ENCODE measurements around the gene KATNA1. TPM values are rescaled to one million over a fixed set of nuclear protein-coding genes. Genes with fewer than 3 reads are reported as not detected.
"Not testable (repeated sequence)": the region's sequence is repeated elsewhere in the genome, so short reads cannot be mapped to it uniquely, and the experiment has no call there.

Gene KATNA1
- total and polyA plus RNA-seq, 7 donors, result 9.0 to 22.5 (median 17.5) TPM

GRCh38 chr6:149686230-149686629 lies 37.7 kb upstream of the KATNA1 start:
- Histone ChIP-seq H3K27ac (no peak overlapping the region), H3K9me3 (no peaks in the 10 kb centered on the region), H3K36me3 (peaks cover 0 to 52% (median 9%) of the 10 kb centered on the region in 4 donors), H3K4me3 (no peak overlapping the region), H3K4me1 (peaks cover 0 to 11% (median 4%) of the 10 kb centered on the region in 4 donors), H3K27me3 (no peaks in the 10 kb centered on the region)
- intact Hi-C loops (cut with DNase I), result no loop called here
- TF ChIP-seq POLR2AphosphoS5 (IDR thresholded peaks at IDR 0.05), result no peak
- no peak for TF ChIP-seq POLR2A (IDR thresholded peaks at IDR 0.05)
- no peak for TF ChIP-seq EP300 (IDR thresholded peaks at IDR 0.05)
- TF ChIP-seq CTCF (IDR thresholded peaks at IDR 0.05), result no peak
- no peak for DNase-seq
- WGBS, 2 donors, result 89 to 91% methylated on average over 7 of the region's 7 CpGs

- intact Hi-C loops (cut with DNase I), result no loop called here
- Histone ChIP-seq H3K27me3 (no peaks in the 10 kb centered on the region), H3K9me3 (no peaks in the 10 kb centered on the region), H3K27ac (peak overlapping the region in 1 of 4 donors; percentile 38), H3K36me3 (peaks cover 0 to 47% (median 9%) of the 10 kb centered on the region in 4 donors), H3K4me3 (no peak overlapping the region), H3K4me1 (peaks cover 0 to 22% (median 4%) of the 10 kb centered on the region in 4 donors)
- no peak for DNase-seq
- TF ChIP-seq EP300 (IDR thresholded peaks at IDR 0.05), result no peak
- TF ChIP-seq POLR2AphosphoS5 (IDR thresholded peaks at IDR 0.05), result no peak
- no peak for TF ChIP-seq POLR2A (IDR thresholded peaks at IDR 0.05)
- TF ChIP-seq CTCF (IDR thresholded peaks at IDR 0.05), result no peak
- WGBS, 2 donors, result 96 to 97% methylated on average over 4 of the region's 4 CpGs
Observed at GRCh38 chr6:149683256-149683859, 34.8 kb upstream of the KATNA1 start.

- H3K27ac ChIP-seq; H3K9me3 ChIP-seq; H3K27me3 ChIP-seq; H3K4me3 ChIP-seq; DNase-seq; intact Hi-C loops (cut with DNase I): not testable (repeated sequence)
- 97 to 98% methylated on average over 14 of the region's 14 CpGs for WGBS, 2 donors
- Histone ChIP-seq H3K36me3 (peaks cover 0 to 46% (median 9%) of the 10 kb centered on the region in 4 donors), H3K4me1 (peaks cover 0 to 22% (median 4%) of the 10 kb centered on the region in 4 donors)
Observed at GRCh38 chr6:149681845-149682244, 33.3 kb upstream of the KATNA1 start.

GRCh38 chr6:149681209-149681608 lies 32.7 kb upstream of the KATNA1 start:
- peaks cover 0 to 22% (median 4%) of the 10 kb centered on the region in 4 donors for H3K4me1 ChIP-seq
- H3K4me3 ChIP-seq, result no peak overlapping the region
- H3K27me3 ChIP-seq, result no peaks in the 10 kb centered on the region
- no peaks in the 10 kb centered on the region for H3K9me3 ChIP-seq
- H3K27ac ChIP-seq, result no peak overlapping the region
- DNase-seq, result no peak
- intact Hi-C loops (cut with DNase I), result no loop called here
- peaks cover 3 to 50% (median 11%) of the 10 kb centered on the region in 4 donors for H3K36me3 ChIP-seq
- no peak for TF ChIP-seq EP300 (IDR thresholded peaks at IDR 0.05)
- no peak for TF ChIP-seq CTCF (IDR thresholded peaks at IDR 0.05)
- TF ChIP-seq POLR2A (IDR thresholded peaks at IDR 0.05), result no peak
- TF ChIP-seq POLR2AphosphoS5 (IDR thresholded peaks at IDR 0.05), result no peak

GRCh38 chr6:149680503-149680902 lies 32.0 kb upstream of the KATNA1 start:
- WGBS, 2 donors, result 53 to 71% methylated on average over 1 of the region's 1 CpG
- TF ChIP-seq CTCF (IDR thresholded peaks at IDR 0.05) (no peak), POLR2A (IDR thresholded peaks at IDR 0.05) (no peak), POLR2AphosphoS5 (IDR thresholded peaks at IDR 0.05) (no peak), EP300 (IDR thresholded peaks at IDR 0.05) (no peak)
- H3K4me1 ChIP-seq, result peaks cover 0 to 22% (median 4%) of the 10 kb centered on the region in 4 donors
- no peaks in the 10 kb centered on the region for H3K27me3 ChIP-seq
- intact Hi-C loops (cut with DNase I), result no loop called here
- no peaks in the 10 kb centered on the region for H3K9me3 ChIP-seq
- peaks cover 8 to 55% (median 18%) of the 10 kb centered on the region in 4 donors for H3K36me3 ChIP-seq
- H3K4me3 ChIP-seq, result no peak overlapping the region
- no peak overlapping the region for H3K27ac ChIP-seq
- DNase-seq, result no peak

GRCh38 chr6:149672265-149672664 lies 23.8 kb upstream of the KATNA1 start:
- peaks cover 8 to 94% (median 46%) of the 10 kb centered on the region in 4 donors for H3K36me3 ChIP-seq
- H3K4me3 ChIP-seq; H3K9me3 ChIP-seq; H3K27ac ChIP-seq; H3K27me3 ChIP-seq; DNase-seq; H3K4me1 ChIP-seq; intact Hi-C loops (cut with DNase I): not testable (repeated sequence)
